GM10266 (cell line): ENCODE measurements around the gene STOM.
"Not testable (repeated sequence)": the region's sequence is repeated elsewhere in the genome, so short reads cannot be mapped to it uniquely, and the experiment has no call there.

Experiments
- DNase-seq: peaks from one replicate; pipeline ENCODE4 v3.0.0; 2012; ENCODE audit errors: extremely low spot score
- TF ChIP-seq, protein P1 (sequence below): IDR thresholded peaks from 2 replicates; pipeline ENCODE4 v1.5.1; 2012; ENCODE audit warnings: mild to moderate bottlenecking, low read depth; ENCODE audit not compliant: control insufficient read depth, insufficient read depth; ENCODE audit errors: missing control alignments

STOM gene

DNA sequence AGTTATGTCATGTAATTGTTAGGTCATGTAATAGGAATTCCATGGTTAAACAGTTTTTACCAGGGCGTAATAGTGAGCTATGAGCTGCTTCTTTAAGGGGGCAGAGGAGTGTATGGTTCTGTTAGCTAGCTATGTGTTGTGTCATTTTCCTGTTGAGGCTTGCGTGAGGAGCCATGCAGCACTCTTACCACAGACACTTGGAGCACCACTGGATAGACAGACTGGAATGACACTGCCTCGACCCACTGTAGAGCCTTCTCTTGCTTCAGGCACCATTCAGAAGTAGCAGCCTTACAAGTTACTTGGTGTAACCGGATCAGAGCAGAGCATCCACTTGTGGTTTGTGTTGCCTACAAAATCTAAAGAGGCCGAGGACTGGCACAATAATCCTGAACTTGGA lies 28.3 kb upstream of the STOM start:
- TF ChIP-seq, protein P1, sequence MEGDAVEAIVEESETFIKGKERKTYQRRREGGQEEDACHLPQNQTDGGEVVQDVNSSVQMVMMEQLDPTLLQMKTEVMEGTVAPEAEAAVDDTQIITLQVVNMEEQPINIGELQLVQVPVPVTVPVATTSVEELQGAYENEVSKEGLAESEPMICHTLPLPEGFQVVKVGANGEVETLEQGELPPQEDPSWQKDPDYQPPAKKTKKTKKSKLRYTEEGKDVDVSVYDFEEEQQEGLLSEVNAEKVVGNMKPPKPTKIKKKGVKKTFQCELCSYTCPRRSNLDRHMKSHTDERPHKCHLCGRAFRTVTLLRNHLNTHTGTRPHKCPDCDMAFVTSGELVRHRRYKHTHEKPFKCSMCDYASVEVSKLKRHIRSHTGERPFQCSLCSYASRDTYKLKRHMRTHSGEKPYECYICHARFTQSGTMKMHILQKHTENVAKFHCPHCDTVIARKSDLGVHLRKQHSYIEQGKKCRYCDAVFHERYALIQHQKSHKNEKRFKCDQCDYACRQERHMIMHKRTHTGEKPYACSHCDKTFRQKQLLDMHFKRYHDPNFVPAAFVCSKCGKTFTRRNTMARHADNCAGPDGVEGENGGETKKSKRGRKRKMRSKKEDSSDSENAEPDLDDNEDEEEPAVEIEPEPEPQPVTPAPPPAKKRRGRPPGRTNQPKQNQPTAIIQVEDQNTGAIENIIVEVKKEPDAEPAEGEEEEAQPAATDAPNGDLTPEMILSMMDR, result no peak
- no peak for DNase-seq

DNA sequence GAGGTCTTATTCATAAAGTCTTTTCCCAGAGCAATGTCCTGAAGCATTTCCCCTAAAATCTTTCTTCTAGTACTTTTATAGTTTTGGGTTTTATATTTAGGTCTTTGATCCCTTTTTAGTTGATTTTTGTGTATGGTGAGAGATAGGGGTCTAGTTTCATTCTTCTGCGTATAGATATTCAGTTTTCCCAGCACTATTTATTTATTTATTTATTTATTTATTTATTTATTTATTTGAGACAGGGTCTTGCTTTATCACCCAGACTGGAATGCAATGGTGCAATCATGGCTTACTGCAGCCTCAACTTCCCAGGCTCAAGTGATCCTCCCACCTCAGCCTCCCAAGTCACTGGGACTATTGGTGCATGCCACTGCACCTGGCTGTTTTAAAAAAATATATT lies 27.2 kb upstream of the STOM start:
- not testable (repeated sequence) for DNase-seq

DNA sequence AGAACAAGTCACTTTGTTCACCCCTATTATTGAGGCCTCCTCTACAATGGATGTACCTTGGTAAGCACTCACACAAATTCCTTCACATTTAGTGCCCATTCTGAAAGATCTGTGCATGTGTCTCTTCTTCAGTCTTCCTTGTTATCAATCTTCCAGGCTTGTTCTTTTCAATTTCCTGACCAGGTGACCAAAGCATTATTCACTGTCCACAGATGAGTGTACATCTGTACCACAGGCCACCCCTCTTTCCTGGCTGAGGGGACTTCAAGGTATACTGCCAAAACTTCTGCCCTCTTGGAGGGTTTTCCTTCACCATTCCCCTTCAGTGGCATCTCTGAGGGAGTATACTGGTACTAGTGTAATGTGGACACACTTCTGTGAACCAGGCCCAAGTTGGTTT lies 25.5 kb upstream of the STOM start:
- TF ChIP-seq, protein P1, result no peak
- no peak for DNase-seq

DNA sequence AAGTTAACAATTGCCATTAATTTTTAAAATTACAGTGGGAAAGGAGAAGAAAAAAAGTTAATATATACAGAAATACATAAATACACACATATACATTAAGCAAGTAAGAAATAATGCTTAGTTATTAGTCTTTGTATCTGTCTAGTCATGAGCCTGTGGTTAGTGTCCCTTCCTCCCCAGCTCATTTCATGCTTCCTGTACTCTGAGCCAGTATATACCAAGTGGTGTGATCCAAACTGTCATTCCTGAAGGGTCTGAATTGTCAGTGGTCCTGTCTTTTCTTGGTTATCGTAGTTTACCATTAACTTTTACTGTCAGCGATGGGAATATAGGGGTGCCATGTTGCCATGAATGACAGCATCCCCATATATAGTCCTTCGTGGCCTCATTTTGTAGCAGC lies 24.2 kb upstream of the STOM start:
- TF ChIP-seq, protein P1, result no peak
- DNase-seq, result no peak

DNA sequence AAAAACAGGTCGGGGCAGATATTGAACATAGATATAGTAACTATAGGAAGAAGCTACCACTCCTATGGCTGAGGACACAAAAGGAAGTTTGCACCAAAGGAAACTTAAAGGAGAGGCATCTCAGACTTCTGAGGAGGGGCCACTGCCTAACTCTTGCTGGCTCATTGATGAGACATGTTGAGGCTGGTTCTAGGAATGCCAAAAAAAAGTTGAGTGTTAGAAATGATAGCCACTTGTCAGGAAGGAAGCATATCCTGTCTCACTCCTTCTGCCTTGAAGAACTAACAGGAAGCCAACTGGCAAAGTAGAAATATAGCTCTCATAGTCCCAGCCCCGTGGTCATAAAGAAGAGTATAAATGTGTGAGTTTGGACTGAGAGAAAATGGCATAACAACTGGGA lies 23.3 kb upstream of the STOM start:
- TF ChIP-seq, protein P1, result no peak
- no peak for DNase-seq

DNA sequence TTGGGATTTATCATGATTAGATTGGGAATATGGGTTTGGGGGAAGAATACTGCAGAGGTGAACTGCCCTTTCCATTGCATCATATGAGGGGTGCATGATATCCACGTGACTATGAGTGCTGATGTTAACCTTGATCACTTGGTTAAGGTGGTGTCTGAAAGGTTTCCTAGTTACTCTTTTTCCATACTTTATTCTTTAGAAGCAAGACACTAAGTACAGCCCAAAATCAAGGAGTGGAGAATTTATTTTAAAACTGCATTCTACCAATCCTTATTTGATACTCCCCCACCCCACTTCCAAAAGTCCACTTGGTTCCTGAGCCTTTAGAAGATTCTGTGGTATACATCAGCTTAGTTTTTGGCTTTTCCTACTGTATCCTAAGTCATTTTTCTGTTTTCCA lies 20.3 kb upstream of the STOM start:
- TF ChIP-seq, protein P1, result no peak
- no peak for DNase-seq

DNA sequence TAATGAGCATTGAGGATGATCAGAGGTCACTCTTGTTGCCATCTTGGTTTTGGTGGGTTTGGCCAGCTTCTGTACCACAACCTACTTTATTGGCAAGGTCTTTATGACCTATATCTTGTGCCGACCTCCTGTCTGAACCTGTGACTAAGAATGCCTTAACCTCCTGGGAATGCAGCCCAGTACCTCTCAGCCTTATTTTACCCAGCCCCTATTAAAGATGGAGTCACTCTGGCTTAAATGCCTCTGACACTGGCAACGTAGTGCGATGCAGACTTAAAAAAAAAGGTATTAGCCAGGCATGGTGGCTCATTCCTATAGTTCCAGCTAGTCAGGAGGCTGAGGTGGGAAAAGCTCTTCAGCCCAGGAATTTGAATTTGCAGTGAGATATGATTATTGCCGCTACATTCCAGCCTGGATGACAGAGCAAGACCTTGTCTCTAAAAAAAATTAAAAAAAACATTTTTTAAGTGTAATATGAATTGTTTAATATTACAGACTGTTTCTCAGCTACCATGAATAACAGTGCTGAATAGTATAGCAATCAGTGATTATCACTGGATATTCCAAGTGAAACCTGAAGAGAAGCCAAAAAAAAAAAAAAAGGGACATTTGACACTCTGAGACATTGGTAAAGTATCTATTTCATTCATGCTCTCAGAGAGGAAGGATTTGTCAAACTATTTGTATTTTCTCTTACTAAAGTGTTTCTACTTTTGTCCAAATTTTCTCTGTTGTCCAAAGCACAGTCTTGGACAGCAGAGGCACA lies 18.3 kb upstream of the STOM start:
- TF ChIP-seq, protein P1, result no peak
- DNase-seq, result no peak
